ENCODE results near the gene UGT1A10. TPM values are rescaled to one million over a fixed set of nuclear protein-coding genes. Genes with fewer than 3 reads are reported as not detected.
A peak's percentile ranks its signal among the peaks of the same experiment; 100 is the strongest.
"Not testable (repeated sequence)": the region's sequence is repeated elsewhere in the genome, so short reads cannot be mapped to it uniquely, and the experiment has no call there.

The UGT1A10 gene
- total RNA-seq, 1 experiment from 2014 or later: not detected

DNA sequence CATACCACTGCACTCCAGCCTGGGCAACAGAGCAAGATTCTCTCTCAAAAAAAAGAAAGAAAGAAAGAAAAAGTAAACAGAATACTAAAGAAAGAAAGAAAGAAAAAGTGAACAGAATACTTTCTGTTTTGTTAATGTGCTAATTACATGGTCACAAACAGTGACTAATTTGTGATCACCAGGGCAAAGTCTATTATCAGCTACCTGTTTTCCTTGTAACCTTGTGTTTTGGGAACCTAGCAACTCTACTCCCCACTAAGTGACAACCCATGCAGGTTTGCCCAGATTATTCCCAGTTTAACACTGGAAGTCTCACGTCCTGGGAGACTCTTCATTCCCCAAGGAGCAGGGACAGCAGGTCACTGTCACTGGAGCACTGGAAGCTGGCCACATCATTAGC lies 18.8 kb downstream of the UGT1A10 start:
- no peak for DNase-seq (ENCODE audit: extremely low read depth, low read depth)

DNA sequence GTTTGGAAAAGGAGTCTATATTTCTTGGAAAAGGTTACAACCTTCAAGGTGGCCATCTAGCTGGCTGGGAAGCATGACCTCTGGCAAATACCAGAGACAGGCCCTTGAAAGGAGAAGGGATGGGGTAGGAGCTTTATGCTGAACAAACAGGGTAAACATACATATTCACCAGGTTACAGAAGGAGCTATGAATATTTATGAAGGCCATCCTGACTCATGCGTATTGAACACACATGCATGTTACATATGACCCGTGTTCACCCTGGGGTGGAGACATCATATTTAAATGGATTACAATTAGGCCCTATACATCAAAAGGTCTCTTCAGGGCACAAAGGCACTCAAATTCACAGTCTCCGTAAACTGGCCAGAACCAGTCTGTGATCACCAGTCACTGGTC lies 19.7 kb downstream of the UGT1A10 start:
- DNase-seq (ENCODE audit: extremely low read depth, low read depth): not testable (repeated sequence)

DNA sequence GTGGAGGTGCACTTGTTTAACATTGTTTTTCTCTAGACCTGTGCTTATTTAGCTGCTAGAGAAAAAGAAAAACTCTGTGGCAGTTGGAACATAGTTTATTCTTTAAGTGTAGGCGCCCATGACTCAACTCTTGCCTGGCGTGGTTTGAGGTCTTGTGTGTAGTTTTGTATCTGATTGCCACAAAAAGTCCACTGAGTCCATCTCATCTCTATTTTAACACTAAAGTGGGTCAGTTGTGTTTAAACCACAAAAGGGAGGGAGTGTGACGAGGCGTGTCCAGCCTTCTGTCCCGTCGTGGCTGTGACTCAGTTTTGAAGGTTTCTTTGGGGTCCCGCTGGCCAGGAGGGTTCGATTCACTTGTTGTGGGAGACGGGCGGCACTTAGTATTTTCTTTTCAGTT lies 20.2 kb downstream of the UGT1A10 start:
- DNase-seq (ENCODE audit: extremely low read depth, low read depth): no peak

DNA sequence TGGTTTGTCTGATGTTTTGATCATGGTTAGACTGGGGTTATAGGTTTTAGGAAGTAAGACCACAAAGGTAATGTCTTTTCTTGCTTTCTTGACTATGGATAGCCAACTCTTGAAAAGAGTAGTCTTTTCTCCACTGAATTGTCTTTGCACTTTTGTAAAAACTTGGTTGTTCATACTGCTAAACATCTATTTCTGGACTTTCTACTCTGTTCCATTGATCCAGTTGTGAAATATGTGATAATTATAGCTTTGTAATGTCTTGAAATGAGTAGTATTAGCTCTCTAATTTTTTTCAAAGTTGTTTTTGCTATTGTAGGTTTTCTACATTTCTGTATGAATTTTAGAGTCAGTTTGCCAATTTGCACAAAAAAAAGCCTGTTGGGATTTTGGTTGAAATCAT lies 22.4 kb downstream of the UGT1A10 start:
- DNase-seq (ENCODE audit: extremely low read depth, low read depth): no peak

DNA sequence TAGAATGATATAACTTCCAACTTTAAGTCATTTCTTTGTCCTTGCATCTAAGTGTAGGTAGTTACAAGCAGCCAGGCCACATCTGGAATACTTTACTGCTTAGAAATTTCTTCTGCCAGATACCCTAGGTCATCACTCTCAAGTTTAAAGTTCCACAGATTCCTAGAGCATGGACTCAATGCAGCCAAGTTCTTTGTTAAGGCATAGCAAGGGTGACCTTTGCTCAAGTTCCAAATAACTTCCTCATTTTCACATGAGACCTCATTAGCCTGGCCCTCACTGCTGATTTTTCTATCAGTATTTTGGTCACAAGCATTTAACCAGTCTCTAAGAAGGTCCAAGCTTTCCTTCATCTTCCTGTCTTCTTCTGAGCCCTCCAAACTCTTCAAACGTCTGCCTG lies 27.7 kb downstream of the UGT1A10 start:
- no peak for DNase-seq (ENCODE audit: extremely low read depth, low read depth)

DNA sequence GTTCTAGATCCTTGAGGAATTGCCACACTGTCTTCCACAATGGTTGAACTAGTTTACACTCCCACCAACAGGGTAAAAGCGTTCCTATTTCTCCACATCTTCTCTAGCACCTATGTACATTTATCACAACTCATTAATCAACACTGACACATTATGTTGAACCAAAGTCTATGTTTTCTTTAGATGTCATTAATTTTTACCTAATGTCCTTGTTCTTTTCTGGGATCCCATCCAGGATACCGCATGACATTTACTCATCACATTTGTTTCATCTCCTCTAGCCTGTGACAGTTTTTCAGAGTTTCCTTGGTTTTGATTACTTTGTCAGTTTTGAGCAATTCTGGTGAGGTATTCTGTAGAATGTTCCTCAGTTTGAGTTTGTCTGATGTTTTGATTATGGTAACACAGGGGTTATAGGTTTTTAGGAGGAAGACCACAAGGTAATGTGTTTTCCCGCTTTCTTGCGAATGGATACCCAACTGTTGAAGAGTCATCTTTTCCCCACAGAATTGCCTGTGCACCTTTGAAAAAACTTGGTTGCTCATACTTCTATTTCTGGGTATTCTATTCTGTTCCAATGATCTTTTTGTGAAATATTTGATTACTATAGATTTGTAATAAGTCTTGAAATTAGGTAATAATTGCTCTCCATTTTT lies 32.5 kb downstream of the UGT1A10 start:
- DNase-seq (ENCODE audit: extremely low read depth, low read depth): no peak

DNA sequence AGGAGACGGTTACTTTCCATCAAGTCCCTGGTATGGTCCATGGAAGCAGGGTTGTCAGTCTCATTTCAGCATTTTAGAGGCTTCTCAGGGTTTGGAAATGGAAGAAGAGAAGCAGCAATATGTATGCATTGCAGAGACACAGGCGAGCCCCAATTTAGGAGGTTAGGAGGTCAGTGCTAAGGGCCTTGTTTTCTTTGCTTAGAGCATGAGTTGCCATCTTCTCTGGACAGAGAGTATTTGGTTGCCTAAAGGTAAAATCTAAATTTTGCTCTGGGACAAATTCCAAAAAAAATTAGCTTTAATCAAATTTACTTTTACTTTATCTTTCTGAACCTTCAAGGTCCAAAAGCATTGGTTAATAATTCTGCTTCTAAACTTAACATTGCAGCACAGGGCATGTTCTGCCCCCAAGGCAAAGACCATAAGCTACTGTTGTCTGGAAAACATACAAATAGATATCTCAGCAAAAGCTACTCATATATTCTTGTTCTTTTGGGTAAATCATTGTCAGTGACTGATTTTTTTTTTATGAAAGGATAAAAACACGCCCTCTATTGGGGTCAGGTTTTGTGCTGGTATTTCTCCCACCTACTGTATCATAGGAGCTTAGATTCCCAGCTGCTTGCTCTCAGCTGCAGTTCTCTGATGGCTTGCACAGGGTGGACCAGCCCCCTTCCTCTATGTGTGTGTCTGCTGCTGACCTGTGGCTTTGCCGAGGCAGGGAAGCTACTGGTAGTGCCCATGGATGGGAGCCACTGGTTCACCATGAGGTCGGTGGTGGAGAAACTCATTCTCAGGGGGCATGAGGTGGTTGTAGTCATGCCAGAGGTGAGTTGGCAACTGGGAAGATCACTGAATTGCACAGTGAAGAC lies 35.3 kb downstream of the UGT1A10 start, which contains the start of gene UGT1A9:
Gene UGT1A9, plus strand, starts transcription at position 609 of the 872 bp plus-strand sequence. Its CDS starts 37 bp downstream, at position 646.
- no peak for DNase-seq (ENCODE audit: extremely low read depth, low read depth)

DNA sequence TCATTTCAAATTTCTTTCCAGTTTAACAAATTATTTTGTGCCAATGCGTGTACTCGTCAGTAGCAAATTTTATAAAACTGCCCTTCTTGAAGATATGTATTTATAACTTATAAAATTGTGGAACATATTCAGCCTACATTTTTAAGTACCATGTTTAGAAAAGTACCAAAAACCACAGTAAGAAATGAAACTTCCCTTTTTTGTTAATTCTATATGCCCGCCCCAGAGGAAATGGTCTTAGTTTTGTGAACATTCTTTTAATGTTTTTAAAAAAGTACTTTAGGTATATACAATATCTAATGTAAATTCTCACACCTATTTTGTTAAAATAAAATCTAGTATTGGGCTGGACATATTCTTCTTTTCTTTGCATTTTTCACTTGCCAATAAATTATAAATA lies 36.6 kb downstream of the UGT1A10 start:
- no peak for DNase-seq (ENCODE audit: extremely low read depth, low read depth)

DNA sequence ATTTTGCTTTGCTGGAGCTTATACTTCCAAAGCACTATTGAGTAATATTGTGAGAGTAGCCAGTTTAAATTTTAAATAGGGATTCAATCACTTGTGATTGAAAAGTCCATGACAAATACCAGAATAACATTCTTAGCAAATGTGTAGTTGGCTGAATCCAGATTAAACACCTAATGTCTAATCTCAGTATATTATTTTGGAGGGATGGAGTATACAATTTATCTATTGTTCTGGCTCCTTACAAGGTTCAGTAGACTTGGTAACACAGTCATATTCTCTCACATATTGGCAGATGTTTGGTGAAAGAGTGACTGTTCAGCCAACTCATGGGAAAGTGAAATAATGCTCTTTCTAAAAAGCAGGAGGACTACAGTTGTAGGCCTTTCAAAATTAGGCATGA lies 37.6 kb downstream of the UGT1A10 start:
- DNase-seq (ENCODE audit: extremely low read depth, low read depth): no peak

DNA sequence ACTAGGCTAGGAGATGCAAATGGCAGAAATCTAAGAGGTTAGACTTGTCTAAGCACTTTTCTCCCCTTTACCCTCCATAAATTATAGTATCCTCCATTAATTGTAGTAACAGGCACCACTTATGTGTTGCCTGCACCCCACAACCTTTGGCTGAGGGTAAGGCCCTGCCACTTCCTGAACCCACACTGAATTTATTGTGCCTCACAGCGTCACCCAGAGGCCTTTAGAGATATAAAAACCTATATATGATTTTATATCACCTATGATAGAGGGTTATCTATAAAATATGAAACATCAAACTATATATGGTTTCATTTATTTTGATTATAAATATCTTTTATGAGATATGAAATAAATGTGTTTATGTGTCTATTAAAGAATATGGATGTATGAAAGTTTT lies 38.1 kb downstream of the UGT1A10 start:
- no peak for DNase-seq (ENCODE audit: extremely low read depth, low read depth)

DNA sequence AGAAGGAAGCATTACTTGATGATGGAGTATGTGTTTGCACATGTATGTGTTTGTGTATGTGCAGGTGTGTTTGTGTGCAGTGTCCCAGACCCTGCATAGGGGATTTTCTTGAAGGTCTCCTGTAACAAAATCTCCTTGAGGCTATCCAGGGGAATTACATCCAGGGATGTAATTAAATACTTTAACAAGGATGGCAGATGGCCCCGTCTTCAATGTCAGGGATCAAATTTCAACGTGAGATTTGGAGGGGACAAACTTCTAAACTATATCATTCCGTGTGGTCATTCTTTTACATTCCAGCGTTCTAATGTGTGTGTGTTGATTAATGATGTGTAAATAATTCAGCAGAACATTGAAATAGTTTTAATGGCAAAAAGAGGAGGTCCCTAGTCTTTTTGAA lies 38.7 kb downstream of the UGT1A10 start:
- no peak for DNase-seq (ENCODE audit: extremely low read depth, low read depth)

DNA sequence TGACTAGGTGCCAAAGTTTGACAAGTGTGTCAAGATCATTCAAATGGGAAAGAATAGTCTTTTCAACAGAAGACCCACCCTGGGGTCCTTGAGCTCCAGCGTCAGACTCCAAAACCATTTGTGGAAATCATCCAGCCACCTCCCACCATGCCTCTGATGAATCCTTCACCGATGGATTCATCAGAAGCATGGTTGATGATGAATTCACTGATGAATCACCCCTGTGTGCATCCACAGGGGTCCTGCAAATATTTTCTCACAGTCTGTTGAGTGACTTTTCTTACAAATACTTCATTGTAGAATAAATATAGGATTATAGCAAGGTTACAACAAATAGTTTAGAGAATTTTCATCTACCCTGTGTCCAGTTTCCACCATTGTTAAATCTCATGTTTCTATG lies 39.8 kb downstream of the UGT1A10 start:
- no peak for DNase-seq (ENCODE audit: extremely low read depth, low read depth)

DNA sequence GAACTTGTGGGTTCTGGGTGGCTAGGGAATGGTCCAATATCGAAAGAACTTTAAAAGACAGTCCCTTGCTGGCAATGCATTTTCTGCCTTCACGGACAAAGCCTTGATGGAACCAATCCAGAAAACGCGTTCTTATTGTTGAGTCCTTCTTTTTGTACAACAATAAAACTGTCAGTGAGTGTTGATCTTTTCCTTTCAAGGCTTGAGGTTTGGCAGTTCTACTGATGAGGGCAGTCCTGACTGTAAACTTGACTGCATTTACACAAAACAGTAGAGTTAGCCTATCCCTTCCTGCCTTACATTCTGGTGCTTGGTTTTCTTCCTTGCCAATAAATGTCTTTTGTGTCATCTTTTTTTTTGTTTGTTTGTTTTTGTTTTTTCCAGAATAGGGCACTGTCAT lies 42.9 kb downstream of the UGT1A10 start:
- DNase-seq (ENCODE audit: extremely low read depth, low read depth): no peak

DNA sequence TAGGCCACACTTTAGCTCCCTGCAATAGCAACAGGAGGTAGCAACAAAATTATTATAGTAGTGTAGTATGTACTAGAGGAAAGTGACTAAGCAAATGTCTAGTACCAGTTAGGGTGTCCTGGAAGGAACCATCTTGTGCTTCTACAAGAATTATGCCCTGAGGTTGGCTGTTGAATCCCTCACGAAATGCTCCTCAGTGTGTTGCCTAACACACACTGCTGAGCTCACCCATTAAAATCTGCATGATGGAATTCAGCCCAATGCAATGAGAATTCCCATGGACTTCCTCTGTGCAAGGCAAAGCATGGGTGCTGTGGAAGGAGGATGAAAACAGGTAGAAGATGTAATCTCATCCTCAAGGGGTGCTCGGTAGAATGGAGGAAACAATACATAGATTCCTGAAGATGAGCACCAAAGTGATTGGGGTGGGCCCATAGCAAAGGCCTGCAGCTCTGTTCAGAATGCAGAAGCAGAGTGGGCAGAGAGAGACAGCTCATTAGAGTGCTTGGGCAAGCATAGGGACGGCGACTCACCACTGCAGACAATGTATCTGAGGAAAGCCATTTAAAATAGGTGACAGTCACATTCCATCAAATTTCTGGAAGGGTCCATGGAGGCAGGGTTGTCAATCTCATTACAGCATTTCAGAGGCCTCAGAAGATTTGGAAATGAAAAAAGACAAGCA lies 44.3 kb downstream of the UGT1A10 start:
- DNase-seq (ENCODE audit: extremely low read depth, low read depth): no peak

DNA sequence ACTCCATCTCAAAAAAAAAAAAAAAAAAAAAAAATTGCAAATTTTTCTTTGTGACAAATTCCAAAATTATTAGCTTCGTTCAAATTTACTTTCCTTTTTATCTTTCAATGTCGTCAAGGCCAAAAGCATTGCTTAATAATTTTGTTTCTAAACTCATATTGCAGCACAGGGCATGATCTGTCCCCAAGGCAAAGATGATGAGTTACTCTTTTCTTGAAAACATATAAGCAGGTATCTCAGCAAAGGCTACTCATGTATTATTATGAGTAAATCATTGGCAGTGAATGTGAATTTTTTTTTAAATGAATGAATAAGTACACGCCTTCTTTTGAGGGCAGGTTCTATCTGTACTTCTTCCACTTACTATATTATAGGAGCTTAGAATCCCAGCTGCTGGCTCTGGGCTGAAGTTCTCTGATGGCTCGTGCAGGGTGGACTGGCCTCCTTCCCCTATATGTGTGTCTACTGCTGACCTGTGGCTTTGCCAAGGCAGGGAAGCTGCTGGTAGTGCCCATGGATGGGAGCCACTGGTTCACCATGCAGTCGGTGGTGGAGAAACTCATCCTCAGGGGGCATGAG lies 45.4 kb downstream of the UGT1A10 start, which contains the start of gene UGT1A7:
Gene UGT1A7, plus strand, starts transcription at position 381 of the 579 bp plus-strand sequence. Its CDS starts 37 bp downstream, at position 418.
- no peak for DNase-seq (ENCODE audit: extremely low read depth, low read depth)

DNA sequence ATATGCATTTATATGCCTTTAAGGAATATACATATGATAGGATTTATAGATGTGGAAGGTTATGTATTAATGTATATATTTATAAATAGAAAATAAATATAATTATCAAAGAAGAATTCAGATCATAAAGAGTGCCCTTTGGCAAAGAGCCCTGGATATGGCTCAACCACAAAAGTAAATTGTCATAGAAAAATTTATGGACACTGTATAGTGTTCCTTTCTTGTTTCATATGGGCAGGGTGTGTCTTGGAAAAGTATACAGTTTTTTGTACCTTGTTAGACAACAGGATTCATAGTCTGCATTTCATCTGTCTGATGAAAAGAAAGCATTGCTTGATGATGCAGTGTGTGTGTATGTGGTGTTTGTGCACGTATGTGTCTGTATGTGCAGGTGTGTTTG lies 48.4 kb downstream of the UGT1A10 start:
- DNase-seq (ENCODE audit: extremely low read depth, low read depth): no peak

DNA sequence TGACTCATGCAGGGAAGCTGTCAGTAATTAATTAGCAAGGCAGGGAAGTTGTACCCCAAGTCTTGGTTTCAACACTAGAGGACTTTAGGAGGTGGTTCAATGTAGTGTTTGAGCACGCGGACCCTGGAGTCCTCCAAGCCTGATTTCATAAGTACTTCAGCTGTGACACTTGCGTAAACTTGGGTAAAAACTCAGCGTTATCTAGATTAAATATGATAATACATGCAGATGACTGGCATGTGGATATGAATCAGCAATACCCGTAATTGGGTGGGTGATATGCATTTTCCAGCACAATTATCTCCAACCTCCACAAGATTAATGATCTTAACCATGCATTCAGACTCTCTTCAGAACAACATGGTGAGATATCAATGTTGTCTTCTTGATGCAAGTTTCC lies 50.7 kb downstream of the UGT1A10 start:
- DNase-seq (ENCODE audit: extremely low read depth, low read depth): no peak

DNA sequence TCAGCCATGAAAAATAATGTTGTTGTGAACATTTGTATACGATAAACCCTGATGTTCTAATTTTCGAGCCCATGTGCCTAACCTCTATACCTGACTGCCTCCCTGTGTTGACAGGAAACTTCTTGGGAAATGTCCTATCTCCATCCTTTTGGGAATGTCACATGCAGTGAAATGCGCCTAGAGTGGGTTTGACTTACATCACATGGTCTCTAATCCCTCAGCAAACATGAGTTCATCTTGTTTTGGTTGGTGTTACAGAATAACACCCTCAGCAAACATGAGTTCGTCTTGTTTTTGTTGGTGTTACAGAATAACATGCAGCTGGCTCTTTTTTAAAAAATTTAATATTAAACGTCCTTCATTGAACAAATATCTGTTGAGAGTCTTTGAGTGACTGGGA lies 52.1 kb downstream of the UGT1A10 start:
- peak; percentile 66 for DNase-seq (ENCODE audit: extremely low read depth, low read depth)

DNA sequence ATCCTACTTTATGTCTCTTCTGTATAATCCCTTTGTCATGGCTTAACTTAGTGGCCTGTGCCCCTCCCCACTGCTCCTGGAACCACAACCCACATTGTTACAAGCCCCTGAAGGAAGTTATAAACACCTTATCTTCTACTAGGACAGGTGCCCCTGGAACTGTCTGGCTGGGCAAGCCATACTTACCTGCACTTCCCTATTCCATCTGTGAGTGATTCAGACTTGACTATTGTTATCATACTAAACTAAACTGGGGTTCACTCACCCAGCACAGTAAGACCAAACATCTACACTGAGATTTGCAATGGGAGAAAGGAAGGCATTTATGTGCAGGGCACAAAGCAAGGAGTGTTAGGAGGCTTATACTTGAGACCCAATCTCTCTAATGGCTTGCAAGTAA lies 52.8 kb downstream of the UGT1A10 start:
- no peak for DNase-seq (ENCODE audit: extremely low read depth, low read depth)

DNA sequence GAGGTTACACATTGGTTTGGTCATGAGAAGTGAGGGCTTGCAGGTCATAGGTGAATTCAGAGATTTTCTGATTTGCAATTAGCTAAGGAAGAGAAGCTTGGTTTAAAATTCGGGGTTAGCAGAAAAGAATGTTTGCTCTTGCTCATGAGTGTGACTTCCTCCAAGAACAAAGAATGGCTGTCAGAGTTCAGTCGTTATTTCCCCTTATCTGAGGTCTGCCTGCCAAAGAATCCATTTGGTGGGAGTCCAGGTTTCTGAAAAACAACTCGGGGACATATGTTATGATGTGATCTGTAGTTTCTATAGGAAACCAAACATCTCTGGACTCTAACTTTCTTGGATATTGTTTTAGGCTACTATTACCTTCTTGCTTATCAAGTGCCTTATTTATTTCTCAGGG lies 53.3 kb downstream of the UGT1A10 start:
- no peak for DNase-seq (ENCODE audit: extremely low read depth, low read depth)

DNA sequence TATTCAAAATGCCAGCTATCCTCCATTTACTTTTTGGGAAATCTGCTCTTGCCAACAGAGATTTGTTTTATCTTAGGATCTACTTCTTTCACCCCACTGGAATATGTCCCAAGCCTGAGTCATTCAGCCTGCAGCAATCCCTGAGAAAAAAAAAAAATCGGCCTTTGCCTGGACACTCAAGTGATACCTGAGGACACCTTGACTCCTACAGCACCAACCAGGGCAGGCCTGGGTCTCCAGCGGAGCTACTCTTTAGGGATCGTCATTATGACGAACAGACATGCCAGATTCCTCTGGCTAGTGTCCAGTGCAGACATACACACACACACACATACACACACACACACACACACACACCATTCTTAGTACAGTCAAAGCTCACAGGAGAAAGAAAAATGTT lies 54.2 kb downstream of the UGT1A10 start:
- DNase-seq (ENCODE audit: extremely low read depth, low read depth): peak; percentile 27
